GM23338 (cell line): Measurements from ENCODE around the gene P4HA3.

Source experiments
- CREB1 ChIP-seq: fragments of 250-450 bp; sonication (Bioruptor Pico); IDR thresholded peaks from 2 replicates; pipeline ENCODE4 v1.5.0; 2020; ENCODE audit warnings: low read depth, mild to moderate bottlenecking, moderate library complexity
- EZH2 ChIP-seq: fragments of 200-600 bp; sonication (generic); IDR thresholded peaks from one replicate; pipeline ENCODE4 v1.8.0; 2017; ENCODE audit warnings: antibody characterized with exemption, mild to moderate bottlenecking, low read depth; ENCODE audit not compliant: unreplicated experiment
- EZH2phosphoT487 ChIP-seq: fragments of 200-600 bp; sonication (generic); IDR thresholded peaks from one replicate; pipeline ENCODE4 v1.8.1; 2018; ENCODE audit warnings: antibody characterized with exemption; ENCODE audit not compliant: unreplicated experiment
- JUNB ChIP-seq: IDR thresholded peaks from one replicate; pipeline ENCODE4 v1.6.1; 2016; ENCODE audit warnings: antibody characterized with exemption; ENCODE audit not compliant: unreplicated experiment
- NANOG ChIP-seq: IDR thresholded peaks from 2 replicates; pipeline ENCODE4 v1.6.1; 2016; ENCODE audit warnings: antibody characterized with exemption, borderline replicate concordance
- POLR2AphosphoS5 ChIP-seq: IDR thresholded peaks from 2 replicates; pipeline ENCODE4 v1.6.1; 2016; ENCODE audit warnings: antibody characterized with exemption, low read depth
- STAT1 ChIP-seq: IDR thresholded peaks from one replicate; pipeline ENCODE4 v1.6.1; 2016; ENCODE audit warnings: antibody characterized with exemption; ENCODE audit not compliant: unreplicated experiment
- ZNF114 ChIP-seq: fragments of 250-450 bp; sonication (Bioruptor Pico); IDR thresholded peaks from 2 replicates; pipeline ENCODE4 v1.5.0; 2020; ENCODE audit warnings: mild to moderate bottlenecking, moderate library complexity
- ZNF331 ChIP-seq: fragments of 250-450 bp; sonication (Bioruptor Pico); IDR thresholded peaks from 2 replicates; pipeline ENCODE4 v1.5.0; 2020; ENCODE audit warnings: low read depth, mild to moderate bottlenecking, moderate library complexity
- TF ChIP-seq, protein P1 (sequence below), 2 experiments: fragments of 200-600 bp in 1 of 2; sonication (generic) in 1 of 2; conservative IDR thresholded peaks; 2 replicates each; pipeline versions ENCODE4 v1.5.1 to v1.6.1; 2016 to 2017; ENCODE audit warnings: antibody characterized with exemption in 2 of 2, low read depth in 2 of 2, mild to moderate bottlenecking in 2 of 2, moderate library complexity in 1 of 2
- TF ChIP-seq, protein P2 (sequence below): IDR thresholded peaks from one replicate; pipeline ENCODE4 v1.6.1; 2018; ENCODE audit warnings: antibody characterized with exemption; ENCODE audit not compliant: unreplicated experiment
- TF ChIP-seq, protein P3 (sequence below): IDR thresholded peaks from 2 replicates; pipeline ENCODE4 v1.6.1; 2016; ENCODE audit warnings: antibody characterized with exemption
- TF ChIP-seq, protein P4 (sequence below): fragments of 250-450 bp; sonication (Bioruptor Pico); IDR thresholded peaks from 2 replicates; pipeline ENCODE4 v1.5.0; 2020; ENCODE audit warnings: mild to moderate bottlenecking, moderate library complexity

DNA sequence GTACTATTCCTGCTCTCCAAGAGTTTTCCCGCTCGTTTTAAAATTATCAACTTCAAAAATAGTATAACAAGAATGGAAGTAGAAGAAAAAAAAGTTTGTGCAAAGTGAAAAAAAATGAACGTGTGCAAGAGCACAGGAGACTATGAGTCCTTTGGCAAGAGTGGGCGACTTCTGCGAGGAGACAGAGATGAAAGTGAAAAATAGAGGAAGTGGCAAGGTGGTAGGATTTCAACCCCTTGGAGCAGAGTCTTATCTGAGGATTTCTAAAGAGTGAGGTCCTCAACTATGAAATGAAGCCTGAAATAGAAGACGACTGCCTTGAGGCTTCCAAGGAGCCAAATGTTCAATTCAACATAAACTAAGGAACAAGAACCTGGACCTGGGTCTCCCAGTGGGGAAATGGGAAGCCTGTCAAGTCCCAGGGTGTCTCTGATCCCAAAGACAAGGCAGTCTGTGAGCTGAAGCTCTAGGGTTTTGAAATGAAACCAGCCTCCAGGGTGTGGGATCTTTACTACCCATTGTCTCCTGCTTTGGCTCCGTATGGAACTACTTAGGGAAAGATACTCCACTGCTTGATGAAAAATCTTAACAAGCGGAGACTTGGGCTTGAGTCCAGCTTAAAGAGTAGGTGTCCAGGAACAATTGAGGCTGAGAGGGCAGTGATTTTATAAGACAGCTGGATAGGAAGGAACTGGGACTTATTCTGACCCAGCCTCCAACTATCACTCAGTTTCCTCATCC, 4.8 kb downstream of the P4HA3 start:
- TF ChIP-seq, protein P1, sequence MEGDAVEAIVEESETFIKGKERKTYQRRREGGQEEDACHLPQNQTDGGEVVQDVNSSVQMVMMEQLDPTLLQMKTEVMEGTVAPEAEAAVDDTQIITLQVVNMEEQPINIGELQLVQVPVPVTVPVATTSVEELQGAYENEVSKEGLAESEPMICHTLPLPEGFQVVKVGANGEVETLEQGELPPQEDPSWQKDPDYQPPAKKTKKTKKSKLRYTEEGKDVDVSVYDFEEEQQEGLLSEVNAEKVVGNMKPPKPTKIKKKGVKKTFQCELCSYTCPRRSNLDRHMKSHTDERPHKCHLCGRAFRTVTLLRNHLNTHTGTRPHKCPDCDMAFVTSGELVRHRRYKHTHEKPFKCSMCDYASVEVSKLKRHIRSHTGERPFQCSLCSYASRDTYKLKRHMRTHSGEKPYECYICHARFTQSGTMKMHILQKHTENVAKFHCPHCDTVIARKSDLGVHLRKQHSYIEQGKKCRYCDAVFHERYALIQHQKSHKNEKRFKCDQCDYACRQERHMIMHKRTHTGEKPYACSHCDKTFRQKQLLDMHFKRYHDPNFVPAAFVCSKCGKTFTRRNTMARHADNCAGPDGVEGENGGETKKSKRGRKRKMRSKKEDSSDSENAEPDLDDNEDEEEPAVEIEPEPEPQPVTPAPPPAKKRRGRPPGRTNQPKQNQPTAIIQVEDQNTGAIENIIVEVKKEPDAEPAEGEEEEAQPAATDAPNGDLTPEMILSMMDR (conservative IDR thresholded peaks at IDR 0.05; ENCODE audit: low read depth in 2 of 2), result no peak
- TF ChIP-seq EZH2 (no peak), POLR2AphosphoS5 (no peak), JUNB (no peak), EZH2phosphoT487 (no peak), NANOG (no peak), ZNF114 (CRISPR knock-in tag) (no peak), STAT1 (no peak), CREB1 (no peak), ZNF331 (CRISPR knock-in tag) (no peak)
- TF ChIP-seq, protein P2, sequence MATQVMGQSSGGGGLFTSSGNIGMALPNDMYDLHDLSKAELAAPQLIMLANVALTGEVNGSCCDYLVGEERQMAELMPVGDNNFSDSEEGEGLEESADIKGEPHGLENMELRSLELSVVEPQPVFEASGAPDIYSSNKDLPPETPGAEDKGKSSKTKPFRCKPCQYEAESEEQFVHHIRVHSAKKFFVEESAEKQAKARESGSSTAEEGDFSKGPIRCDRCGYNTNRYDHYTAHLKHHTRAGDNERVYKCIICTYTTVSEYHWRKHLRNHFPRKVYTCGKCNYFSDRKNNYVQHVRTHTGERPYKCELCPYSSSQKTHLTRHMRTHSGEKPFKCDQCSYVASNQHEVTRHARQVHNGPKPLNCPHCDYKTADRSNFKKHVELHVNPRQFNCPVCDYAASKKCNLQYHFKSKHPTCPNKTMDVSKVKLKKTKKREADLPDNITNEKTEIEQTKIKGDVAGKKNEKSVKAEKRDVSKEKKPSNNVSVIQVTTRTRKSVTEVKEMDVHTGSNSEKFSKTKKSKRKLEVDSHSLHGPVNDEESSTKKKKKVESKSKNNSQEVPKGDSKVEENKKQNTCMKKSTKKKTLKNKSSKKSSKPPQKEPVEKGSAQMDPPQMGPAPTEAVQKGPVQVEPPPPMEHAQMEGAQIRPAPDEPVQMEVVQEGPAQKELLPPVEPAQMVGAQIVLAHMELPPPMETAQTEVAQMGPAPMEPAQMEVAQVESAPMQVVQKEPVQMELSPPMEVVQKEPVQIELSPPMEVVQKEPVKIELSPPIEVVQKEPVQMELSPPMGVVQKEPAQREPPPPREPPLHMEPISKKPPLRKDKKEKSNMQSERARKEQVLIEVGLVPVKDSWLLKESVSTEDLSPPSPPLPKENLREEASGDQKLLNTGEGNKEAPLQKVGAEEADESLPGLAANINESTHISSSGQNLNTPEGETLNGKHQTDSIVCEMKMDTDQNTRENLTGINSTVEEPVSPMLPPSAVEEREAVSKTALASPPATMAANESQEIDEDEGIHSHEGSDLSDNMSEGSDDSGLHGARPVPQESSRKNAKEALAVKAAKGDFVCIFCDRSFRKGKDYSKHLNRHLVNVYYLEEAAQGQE, result no peak
- TF ChIP-seq, protein P3, sequence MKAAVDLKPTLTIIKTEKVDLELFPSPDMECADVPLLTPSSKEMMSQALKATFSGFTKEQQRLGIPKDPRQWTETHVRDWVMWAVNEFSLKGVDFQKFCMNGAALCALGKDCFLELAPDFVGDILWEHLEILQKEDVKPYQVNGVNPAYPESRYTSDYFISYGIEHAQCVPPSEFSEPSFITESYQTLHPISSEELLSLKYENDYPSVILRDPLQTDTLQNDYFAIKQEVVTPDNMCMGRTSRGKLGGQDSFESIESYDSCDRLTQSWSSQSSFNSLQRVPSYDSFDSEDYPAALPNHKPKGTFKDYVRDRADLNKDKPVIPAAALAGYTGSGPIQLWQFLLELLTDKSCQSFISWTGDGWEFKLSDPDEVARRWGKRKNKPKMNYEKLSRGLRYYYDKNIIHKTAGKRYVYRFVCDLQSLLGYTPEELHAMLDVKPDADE, result no peak
- TF ChIP-seq, protein P4, sequence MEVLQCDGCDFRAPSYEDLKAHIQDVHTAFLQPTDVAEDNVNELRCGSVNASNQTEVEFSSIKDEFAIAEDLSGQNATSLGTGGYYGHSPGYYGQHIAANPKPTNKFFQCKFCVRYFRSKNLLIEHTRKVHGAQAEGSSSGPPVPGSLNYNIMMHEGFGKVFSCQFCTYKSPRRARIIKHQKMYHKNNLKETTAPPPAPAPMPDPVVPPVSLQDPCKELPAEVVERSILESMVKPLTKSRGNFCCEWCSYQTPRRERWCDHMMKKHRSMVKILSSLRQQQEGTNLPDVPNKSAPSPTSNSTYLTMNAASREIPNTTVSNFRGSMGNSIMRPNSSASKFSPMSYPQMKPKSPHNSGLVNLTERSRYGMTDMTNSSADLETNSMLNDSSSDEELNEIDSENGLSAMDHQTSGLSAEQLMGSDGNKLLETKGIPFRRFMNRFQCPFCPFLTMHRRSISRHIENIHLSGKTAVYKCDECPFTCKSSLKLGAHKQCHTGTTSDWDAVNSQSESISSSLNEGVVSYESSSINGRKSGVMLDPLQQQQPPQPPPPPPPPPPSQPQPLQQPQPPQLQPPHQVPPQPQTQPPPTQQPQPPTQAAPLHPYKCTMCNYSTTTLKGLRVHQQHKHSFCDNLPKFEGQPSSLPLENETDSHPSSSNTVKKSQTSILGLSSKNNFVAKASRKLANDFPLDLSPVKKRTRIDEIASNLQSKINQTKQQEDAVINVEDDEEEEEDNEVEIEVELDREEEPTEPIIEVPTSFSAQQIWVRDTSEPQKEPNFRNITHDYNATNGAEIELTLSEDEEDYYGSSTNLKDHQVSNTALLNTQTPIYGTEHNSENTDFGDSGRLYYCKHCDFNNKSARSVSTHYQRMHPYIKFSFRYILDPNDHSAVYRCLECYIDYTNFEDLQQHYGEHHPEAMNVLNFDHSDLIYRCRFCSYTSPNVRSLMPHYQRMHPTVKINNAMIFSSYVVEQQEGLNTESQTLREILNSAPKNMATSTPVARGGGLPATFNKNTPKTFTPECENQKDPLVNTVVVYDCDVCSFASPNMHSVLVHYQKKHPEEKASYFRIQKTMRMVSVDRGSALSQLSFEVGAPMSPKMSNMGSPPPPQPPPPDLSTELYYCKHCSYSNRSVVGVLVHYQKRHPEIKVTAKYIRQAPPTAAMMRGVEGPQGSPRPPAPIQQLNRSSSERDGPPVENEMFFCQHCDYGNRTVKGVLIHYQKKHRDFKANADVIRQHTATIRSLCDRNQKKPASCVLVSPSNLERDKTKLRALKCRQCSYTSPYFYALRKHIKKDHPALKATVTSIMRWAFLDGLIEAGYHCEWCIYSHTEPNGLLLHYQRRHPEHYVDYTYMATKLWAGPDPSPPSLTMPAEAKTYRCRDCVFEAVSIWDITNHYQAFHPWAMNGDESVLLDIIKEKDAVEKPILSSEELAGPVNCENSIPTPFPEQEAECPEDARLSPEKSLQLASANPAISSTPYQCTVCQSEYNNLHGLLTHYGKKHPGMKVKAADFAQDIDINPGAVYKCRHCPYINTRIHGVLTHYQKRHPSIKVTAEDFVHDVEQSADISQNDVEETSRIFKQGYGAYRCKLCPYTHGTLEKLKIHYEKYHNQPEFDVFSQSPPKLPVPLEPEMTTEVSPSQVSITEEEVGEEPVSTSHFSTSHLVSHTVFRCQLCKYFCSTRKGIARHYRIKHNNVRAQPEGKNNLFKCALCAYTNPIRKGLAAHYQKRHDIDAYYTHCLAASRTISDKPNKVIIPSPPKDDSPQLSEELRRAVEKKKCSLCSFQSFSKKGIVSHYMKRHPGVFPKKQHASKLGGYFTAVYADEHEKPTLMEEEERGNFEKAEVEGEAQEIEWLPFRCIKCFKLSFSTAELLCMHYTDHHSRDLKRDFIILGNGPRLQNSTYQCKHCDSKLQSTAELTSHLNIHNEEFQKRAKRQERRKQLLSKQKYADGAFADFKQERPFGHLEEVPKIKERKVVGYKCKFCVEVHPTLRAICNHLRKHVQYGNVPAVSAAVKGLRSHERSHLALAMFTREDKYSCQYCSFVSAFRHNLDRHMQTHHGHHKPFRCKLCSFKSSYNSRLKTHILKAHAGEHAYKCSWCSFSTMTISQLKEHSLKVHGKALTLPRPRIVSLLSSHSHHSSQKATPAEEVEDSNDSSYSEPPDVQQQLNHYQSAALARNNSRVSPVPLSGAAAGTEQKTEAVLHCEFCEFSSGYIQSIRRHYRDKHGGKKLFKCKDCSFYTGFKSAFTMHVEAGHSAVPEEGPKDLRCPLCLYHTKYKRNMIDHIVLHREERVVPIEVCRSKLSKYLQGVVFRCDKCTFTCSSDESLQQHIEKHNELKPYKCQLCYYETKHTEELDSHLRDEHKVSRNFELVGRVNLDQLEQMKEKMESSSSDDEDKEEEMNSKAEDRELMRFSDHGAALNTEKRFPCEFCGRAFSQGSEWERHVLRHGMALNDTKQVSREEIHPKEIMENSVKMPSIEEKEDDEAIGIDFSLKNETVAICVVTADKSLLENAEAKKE, result no peak
